Smooth muscle cell of the brain vasculature (primary cell): ENCODE results near the gene VAV3.
"Not testable (repeated sequence)": the region's sequence is repeated elsewhere in the genome, so short reads cannot be mapped to it uniquely, and the experiment has no call there.

Experiments
- DNase-seq: peaks from one replicate; pipeline ENCODE4 v3.0.0-alpha.2; 2012; ENCODE audit warnings: low read depth, low spot score

Gene VAV3

GRCh38 chr1:107894605-107895004 lies 70.4 kb downstream of the VAV3 start:
- DNase-seq: no peak

- not testable (repeated sequence) for DNase-seq
Measured at GRCh38 chr1:107893350-107893749, 71.6 kb downstream of the VAV3 start.

- no peak for DNase-seq
Measured at GRCh38 chr1:107889524-107889923, 75.5 kb downstream of the VAV3 start.

DNA sequence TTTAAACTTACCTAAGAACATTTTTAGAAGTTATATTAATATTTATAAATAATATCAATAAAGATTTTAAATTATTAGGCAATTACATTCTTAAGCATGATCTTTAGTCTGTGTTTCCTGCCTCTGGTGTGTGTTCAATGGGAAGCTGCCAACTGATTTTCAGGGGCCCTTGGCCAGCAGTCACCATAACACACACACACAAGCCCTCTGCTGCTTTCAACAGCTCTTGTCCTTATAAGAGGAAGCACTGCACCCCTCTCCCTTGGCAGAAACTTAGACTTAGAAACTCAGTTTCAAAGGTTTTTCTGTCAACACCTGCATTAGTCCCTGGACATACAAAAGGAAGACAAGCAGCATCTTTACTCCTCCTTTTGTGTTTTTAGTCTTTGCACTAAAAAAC lies 81.4 kb downstream of the VAV3 start:
- DNase-seq: no peak

- DNase-seq: no peak
Measured at GRCh38 chr1:107879927-107880326, 85.1 kb downstream of the VAV3 start.

DNA sequence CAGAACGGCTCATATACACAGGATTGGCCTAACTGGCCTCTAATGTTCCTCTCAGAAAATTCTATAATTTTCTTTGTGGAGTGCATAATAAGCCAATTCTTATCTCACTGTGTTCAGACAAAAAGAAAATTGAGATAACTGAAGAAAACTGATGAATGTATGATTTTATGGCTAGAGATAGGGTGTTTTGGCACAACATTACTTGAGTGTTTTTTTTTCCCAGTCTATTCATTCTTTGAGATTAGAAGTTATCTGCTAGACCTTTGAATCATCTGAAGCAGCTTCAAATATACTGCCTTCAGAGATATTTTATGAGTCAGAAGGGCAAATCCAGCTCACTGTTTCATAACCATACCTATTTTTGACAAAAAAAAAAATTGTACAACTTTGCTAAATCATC lies 85.6 kb downstream of the VAV3 start:
- no peak for DNase-seq

DNA sequence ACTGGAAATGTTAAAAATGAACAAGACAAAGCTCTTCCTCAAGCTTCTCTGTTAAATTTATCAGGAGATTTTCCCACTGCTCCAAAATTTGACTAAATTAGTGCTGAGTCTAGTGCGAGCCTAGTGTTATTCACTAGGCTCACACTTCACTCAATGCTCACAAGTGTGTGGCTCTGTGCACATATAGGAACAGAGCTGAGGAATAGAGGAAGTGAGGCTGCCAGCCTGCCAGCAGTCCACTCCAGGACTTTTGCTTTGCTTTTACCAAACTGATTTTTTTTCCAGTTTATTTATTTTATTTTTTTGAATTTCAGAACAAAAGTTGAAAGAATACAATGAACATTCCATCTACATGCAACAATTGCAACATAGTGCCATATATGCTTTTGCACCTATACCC lies 87.2 kb downstream of the VAV3 start:
- no peak for DNase-seq

DNA sequence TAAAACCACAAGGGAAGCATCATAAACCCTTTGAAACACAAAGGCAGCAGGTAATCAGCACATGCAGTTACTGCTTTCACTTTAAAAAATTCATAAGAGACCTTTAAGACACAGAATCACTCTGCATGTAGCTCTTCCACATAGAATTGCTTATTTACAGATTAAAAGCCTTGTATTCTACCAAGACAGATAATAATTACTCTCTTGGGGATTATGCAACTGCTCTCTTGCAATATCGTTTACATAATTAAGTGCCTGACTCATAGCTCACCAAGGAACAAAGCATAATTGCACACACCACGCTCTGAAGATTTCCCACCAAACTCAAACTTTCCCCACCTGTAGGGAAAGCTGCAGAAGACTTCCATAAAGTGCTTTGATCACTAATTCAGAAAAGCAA lies 87.9 kb downstream of the VAV3 start:
- no peak for DNase-seq

- DNase-seq: no peak
Measured at GRCh38 chr1:107875689-107876088, 89.3 kb downstream of the VAV3 start.

DNA sequence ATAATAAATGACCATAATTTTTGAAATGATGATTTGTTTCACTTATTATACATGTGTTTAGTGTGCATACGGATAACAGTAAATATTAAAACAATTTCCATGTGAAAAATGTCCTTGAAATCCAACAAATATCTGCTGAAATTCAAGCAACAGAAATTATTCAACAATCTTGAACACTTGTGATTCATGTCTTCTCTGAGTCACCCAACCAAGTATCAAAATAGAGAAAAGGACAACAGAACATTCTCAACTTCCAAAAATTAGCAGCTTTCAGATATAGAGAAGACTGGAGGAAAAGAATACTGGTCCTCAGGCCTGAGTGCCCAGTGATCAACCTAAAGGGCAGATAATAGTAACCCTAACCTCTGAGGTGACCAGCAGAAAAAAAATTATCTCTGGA lies 90.8 kb downstream of the VAV3 start:
- no peak for DNase-seq

DNA sequence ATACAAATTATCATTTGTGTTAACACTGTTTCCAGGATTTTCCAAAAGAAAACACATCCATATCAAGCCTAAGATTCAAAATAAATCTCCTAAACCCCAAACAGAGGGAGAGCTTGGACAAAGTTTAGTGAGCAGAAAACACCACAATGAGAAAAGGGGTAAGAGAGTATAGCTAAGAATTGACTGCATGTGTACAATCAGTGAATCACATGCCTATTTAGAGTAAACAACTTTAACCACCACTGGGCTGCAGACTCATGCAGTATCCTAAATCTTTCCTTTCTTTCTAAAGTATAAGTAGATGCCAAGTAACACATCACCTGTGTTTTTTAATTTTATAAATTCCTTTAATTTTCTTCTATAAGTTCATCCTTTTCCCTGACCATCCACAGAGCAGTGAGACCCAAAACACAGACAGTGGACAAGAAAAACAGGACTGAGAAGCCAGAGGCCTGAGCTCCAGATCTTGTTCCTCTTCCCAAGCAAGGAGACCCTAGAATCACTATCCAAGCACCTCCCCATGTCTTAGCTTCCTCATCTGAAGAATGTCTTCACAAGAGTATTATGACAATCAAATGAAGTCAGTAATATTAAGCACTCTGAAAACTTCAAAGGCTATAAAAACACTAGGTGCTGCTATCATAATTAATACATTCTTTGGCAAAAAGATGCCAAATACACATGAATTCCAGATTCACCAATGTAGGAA lies 93.1 kb downstream of the VAV3 start:
- DNase-seq: no peak

DNA sequence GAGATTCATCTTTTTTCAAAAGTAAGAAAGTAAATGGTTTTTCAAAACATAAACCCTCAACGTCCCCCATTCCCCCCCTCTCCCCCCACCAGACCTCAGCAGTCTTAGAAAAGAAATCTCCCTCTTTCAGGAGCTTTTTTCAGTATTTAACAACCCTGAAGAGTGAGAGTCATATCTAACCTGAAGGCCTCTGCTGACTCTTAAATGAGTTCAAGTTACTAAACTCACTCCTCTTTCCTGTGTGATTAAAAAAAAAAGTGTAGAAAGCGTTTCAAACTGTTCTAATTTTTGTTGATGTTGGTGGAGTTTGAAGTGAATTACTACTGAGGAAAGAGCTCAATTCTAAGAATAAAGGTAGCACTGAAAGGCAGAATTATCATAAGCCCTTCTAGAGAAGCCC lies 93.7 kb downstream of the VAV3 start:
- no peak for DNase-seq

DNA sequence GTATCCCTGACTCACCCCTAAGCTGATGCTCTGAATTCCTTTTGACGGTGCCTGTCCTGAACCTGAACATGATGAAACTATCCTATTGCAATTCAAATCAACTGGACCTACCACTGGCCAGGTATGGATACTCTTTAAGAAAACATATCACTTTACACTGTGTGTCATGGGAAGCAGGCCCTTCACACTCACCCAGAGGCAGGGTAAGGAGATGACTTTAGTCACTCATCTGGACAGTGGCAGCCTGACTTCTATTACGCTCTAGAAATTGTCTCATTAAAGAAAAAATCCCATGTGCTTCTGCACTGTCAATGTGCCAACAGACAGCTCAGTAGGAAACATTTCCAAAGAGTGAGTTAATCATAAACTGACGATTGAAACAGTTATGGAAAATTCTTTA lies 94.3 kb downstream of the VAV3 start:
- DNase-seq: no peak

- DNase-seq: no peak
Measured at GRCh38 chr1:107867897-107868296, 97.1 kb downstream of the VAV3 start.

GRCh38 chr1:107867422-107867821 lies 97.6 kb downstream of the VAV3 start:
- no peak for DNase-seq

- no peak for DNase-seq
Measured at GRCh38 chr1:107866870-107867269, 98.1 kb downstream of the VAV3 start.

DNA sequence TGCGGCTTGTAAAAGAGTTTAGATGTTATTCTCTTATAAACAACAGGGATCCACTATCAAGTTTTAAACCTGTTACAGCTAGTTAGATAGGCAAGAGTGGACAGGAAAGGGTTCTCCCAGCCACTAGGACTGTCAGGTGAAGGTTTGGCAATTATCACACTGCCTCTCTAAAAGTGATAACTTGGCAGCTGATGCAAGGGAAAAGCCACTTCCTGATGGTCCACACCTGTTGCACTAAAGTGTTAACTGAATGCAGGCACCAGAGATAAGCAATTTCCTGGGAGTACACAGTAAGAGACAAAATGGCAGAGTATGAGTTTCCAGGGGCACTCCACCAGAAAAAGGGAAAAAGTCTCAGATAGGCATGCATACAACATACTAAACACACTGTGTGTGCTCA lies 99.4 kb downstream of the VAV3 start:
- no peak for DNase-seq

DNA sequence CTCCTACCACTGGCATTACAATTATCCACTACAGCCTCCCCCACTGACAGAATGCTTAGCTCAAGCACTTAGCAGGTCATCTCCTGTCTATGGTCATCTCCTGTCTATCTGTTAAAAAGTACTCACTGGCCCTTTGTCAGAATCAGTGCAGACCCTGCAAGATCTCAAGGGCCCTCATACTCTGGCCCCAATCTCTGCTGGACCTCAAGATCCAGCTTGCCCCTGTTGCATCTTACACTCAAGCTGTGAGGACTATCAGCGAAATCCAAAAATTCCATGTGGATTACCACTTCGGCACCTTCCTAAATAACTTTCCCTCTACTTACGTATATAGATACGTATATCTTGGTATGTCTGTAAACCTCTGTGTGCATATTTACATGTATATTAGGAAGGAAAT lies 101.6 kb downstream of the VAV3 start:
- DNase-seq: no peak

DNA sequence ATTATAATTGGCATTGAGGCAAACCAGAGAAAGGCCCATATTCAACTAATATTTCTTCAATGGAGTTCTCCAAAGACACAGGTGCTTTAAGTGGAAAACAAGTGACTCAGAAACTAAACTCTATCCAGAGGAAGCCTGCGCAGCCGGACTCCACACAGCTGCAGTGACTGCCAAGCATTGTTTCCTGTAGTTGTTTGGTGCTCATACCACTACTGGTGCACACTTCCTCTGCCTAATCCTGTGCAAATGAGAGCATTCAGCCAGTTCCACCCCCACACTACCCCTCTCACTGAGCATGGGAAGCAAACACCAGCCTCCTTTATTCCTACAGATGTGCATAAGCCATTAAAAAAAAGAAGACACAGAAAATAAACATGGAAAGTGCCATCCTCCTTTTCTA lies 102.9 kb downstream of the VAV3 start:
- DNase-seq: no peak

DNA sequence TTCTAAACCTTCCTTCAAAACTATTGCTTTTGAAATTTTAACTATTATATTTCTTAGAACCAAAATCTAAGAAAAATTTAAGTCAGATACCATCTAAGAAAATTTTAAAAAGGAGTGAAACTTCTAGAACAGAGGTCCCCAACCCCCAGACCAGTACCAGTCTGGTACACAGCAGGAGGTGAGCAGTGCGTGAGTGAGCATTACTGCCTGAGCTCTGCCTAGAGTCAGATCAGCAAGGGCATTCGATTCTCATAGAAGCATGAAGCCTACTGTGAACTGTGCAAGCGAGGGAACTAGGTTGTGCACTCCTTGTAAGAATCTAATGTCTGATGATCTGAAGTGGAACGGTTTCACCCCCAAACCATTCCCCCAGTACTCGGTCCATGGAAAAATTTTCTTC lies 106.7 kb downstream of the VAV3 start:
- no peak for DNase-seq

- no peak for DNase-seq
Measured at GRCh38 chr1:107851418-107851817, 113.6 kb downstream of the VAV3 start.

DNA sequence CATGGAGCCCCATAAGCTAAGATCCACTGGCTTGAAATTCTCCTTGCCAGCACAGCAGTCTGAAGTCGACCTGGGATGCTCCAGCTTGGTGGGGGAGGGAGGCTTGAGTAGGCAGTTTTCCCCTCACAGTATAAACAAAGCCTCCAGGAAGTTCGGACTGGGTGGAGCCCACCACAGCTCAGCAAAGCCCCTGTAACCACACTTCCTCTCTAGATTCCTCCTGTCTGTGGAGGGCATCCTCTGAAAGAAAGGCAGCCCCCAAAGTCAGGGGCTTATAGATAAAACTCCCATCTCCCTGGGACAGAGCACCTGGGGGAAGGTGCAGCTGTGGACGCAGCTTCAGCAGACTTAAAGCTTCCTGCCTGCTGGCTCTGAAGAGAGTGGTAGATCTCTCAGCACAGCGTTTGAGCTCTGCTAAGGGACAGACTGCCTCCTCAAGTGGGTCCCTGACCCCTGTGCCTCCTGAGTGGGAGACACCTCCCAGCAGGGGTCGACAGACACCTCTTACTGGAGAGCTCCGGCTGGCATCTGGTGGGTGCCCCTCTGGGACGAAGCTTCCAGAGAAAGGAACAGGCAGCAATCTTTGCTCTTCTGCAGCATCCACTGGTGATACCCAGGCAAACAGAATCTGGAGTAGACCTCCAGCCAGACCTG lies 120.3 kb downstream of the VAV3 start:
- DNase-seq: not testable (repeated sequence)

- DNase-seq: no peak
Measured at GRCh38 chr1:107843989-107844388, 121.0 kb downstream of the VAV3 start.

GRCh38 chr1:107842241-107842640 lies 122.7 kb downstream of the VAV3 start:
- no peak for DNase-seq
